H1 (cell line): ENCODE data around the gene CLN5. TPM values are rescaled to one million over a fixed set of nuclear protein-coding genes. Genes with fewer than 3 reads are reported as not detected.
A peak's percentile ranks its signal among the peaks of the same experiment; 100 is the strongest.

Experiments used
- ASH2L ChIP-seq: fragments of 200-600, 300-600 bp; sonication (generic); IDR thresholded peaks from one replicate; pipeline ENCODE4 v1.7.1; 2017; ENCODE audit warnings: low read length
- BACH1 ChIP-seq: IDR thresholded peaks from 2 replicates; pipeline ENCODE4 v1.6.1; 2012; ENCODE audit warnings: low read length, improper control_type of control experiment
- CHD1 ChIP-seq: IDR thresholded peaks from 2 replicates; pipeline ENCODE4 v1.6.1; 2012; ENCODE audit warnings: low read depth, low read length, improper control_type of control experiment
- CREB1 ChIP-seq: IDR thresholded peaks from 2 replicates; pipeline ENCODE4 v1.6.1; 2012; ENCODE audit warnings: inconsistent platforms
- CTBP2 ChIP-seq: IDR thresholded peaks from 2 replicates; pipeline ENCODE4 v1.7.0; 2011; ENCODE audit warnings: borderline replicate concordance, mild to moderate bottlenecking, moderate library complexity, mixed read lengths, low read length; ENCODE audit not compliant: insufficient read depth, insufficient read length
- EGR1 ChIP-seq: IDR thresholded peaks from 2 replicates; pipeline ENCODE4 v1.6.1; 2011; ENCODE audit warnings: low read depth, low read length, borderline replicate concordance
- EZH2 ChIP-seq: fragments of 200-600 bp; sonication (generic); IDR thresholded peaks from 2 replicates; pipeline ENCODE4 v1.7.1; 2012; ENCODE audit warnings: low read depth, mild to moderate bottlenecking, moderate library complexity, low read length, inconsistent platforms; ENCODE audit not compliant: severe bottlenecking
- GABPA ChIP-seq: IDR thresholded peaks from 2 replicates; pipeline ENCODE4 v1.6.1; 2011; ENCODE audit warnings: mild to moderate bottlenecking, low read length, moderate library complexity, borderline replicate concordance; ENCODE audit not compliant: insufficient read depth
- JUND ChIP-seq: IDR thresholded peaks from 2 replicates; pipeline ENCODE4 v1.6.1; 2011; ENCODE audit warnings: mild to moderate bottlenecking, improper control_type of control experiment, low read length
- NRF1 ChIP-seq: IDR thresholded peaks from 2 replicates; pipeline ENCODE4 v1.6.1; 2011; ENCODE audit warnings: mild to moderate bottlenecking, low read depth, low read length, improper control_type of control experiment
- PHF8 ChIP-seq: fragments of 200-600 bp; sonication (generic); conservative IDR thresholded peaks from 2 replicates; pipeline ENCODE4 v1.7.1; 2012; ENCODE audit warnings: low read depth, mild to moderate bottlenecking, inconsistent platforms, low read length, moderate library complexity
- POLR2A ChIP-seq, 2 experiments: IDR thresholded peaks; 1 replicate in 1 of 2; 2 replicates in 1 of 2; pipeline ENCODE4 v1.6.1; 2011; ENCODE audit warnings: low read depth in 2 of 2, low read length in 2 of 2, mild to moderate bottlenecking in 2 of 2; ENCODE audit errors: control extremely low read depth in 1 of 2
- POLR2AphosphoS5 ChIP-seq: IDR thresholded peaks from 2 replicates; pipeline ENCODE4 v1.6.1; 2011; ENCODE audit warnings: low read depth, low read length
- RAD21 ChIP-seq, 2 experiments: IDR thresholded peaks in 1 of 2; conservative IDR thresholded peaks in 1 of 2; 2 replicates each; pipeline ENCODE4 v1.6.1; 2011; ENCODE audit warnings: low read depth in 2 of 2, low read length in 2 of 2, improper control_type of control experiment in 1 of 2, inconsistent platforms in 1 of 2, mild to moderate bottlenecking in 1 of 2, moderate library complexity in 1 of 2
- RNF2 ChIP-seq: fragments of 200-900, 300-1000 bp; sonication (generic); IDR thresholded peaks from 2 replicates; pipeline ENCODE4 v1.7.1; 2016; ENCODE audit warnings: borderline replicate concordance, low read depth, mild to moderate bottlenecking, antibody characterized with exemption, low read length; ENCODE audit not compliant: poor library complexity, severe bottlenecking; ENCODE audit errors: missing control alignments
- SAP30 ChIP-seq: fragments of 300-600 bp; sonication (generic); IDR thresholded peaks from 2 replicates; pipeline ENCODE4 v1.7.1; 2012; ENCODE audit warnings: low read length, moderate library complexity, mild to moderate bottlenecking, inconsistent platforms; ENCODE audit not compliant: insufficient read depth, insufficient replicate concordance
- SIN3A ChIP-seq, 2 experiments: IDR thresholded peaks in 1 of 2; conservative IDR thresholded peaks in 1 of 2; 2 replicates each; pipeline ENCODE4 v1.6.1; 2011 to 2012; ENCODE audit warnings: low read length in 2 of 2, improper control_type of control experiment in 1 of 2, low read depth in 1 of 2, mild to moderate bottlenecking in 1 of 2
- SIRT6 ChIP-seq: IDR thresholded peaks from one replicate; pipeline ENCODE4 v1.7.1; 2012; ENCODE audit warnings: low read length, inconsistent platforms
- SIX5 ChIP-seq: IDR thresholded peaks from 2 replicates; pipeline ENCODE4 v1.6.1; 2011; ENCODE audit warnings: mild to moderate bottlenecking, low read depth, low read length
- SP1 ChIP-seq: IDR thresholded peaks from 2 replicates; pipeline ENCODE4 v1.6.1; 2011; ENCODE audit warnings: low read depth, low read length
- SRF ChIP-seq: IDR thresholded peaks from 2 replicates; pipeline ENCODE4 v1.6.1; 2011; ENCODE audit warnings: mild to moderate bottlenecking, low read depth, low read length, moderate library complexity
- TAF7 ChIP-seq: optimal IDR thresholded peaks from 2 replicates; pipeline ENCODE3; 2011; ENCODE audit warnings: low read depth, mild to moderate bottlenecking, inconsistent platforms, low read length, moderate library complexity, borderline replicate concordance
- polyA plus RNA-seq, 7 experiments: library from polyadenylated mRNA; depleted of rRNA in 3 of 7; stranded (reverse) in 5 of 7; unstranded in 2 of 7; fragments of >200 nt in 5 of 7; fragments of 200-250 nt in 2 of 7; gene quantifications; 1 replicate in 5 of 7; 2 replicates in 1 of 7; 4 replicates in 1 of 7; pipeline versions ENCODE4 v1.2.1 to v1.2.3, GENCODE V29; 2011 to 2013; ENCODE audit warnings: missing spikeins in 2 of 7, mixed read lengths in 2 of 7
- total RNA-seq: library from RNA; stranded (reverse); fragmentation: NEBNext Ultra II Directional; extraction: Animal tissue kit (Norgen Biotek cat#: 25700); gene quantifications from 2 replicates; pipeline ENCODE4 v1.2.1, GENCODE V29; 2021

Gene CLN5
- total and polyA plus RNA-seq, 2 of the 8 experiments (the other 6 are each of a cell fraction or from before 2014, with no cell fraction given), result 5.3 to 10.1 TPM

- TF ChIP-seq EZH2, result no peak
- peak; percentile 88 to 96 for TF ChIP-seq POLR2A (IDR thresholded peaks at IDR 0.05; ENCODE audit: control extremely low read depth in 1 of 2, low read depth in 2 of 2, low read length in 2 of 2)
- TF ChIP-seq EGR1, result no peak
- TF ChIP-seq SP1, result 0 out of 2 replicates have a peak, but pooled peaks have one; percentile 31
- TF ChIP-seq SIX5, result no peak
- peak; percentile 90 for TF ChIP-seq POLR2AphosphoS5
- 0 out of 2 replicates have a peak, but pooled peaks have one; percentile 41 for TF ChIP-seq GABPA
- TF ChIP-seq PHF8, result peak; percentile 86
- peak; percentile 46 to 82; a peak in 2 of 4 replicates for TF ChIP-seq SIN3A (conservative IDR thresholded peaks at IDR 0.05 in 1 of 2, IDR thresholded peaks at IDR 0.05 in 1 of 2; ENCODE audit: low read depth in 1 of 2, low read length in 2 of 2)
- TF ChIP-seq RNF2, result no peak
- TF ChIP-seq SRF, result peak; percentile 66
- peak; percentile 97 for TF ChIP-seq ASH2L
- peak; percentile 47; the same call in 1 of the 2 replicates for TF ChIP-seq BACH1
- TF ChIP-seq NRF1, result peak; percentile 64
- TF ChIP-seq JUND, result no peak
- TF ChIP-seq RAD21 (IDR thresholded peaks at IDR 0.05 in 1 of 2, conservative IDR thresholded peaks at IDR 0.05 in 1 of 2; ENCODE audit: low read depth in 2 of 2, low read length in 2 of 2), result peak in 1 of 2 experiments; percentile 8; a peak in 1 of 4 replicates
- no peak for TF ChIP-seq SIRT6
- TF ChIP-seq CREB1, result peak; percentile 98
- no peak for TF ChIP-seq SAP30
- TF ChIP-seq TAF7, result peak; percentile 65
- TF ChIP-seq CTBP2, result no peak
- no peak for TF ChIP-seq CHD1
Observed at GRCh38 chr13:76991796-76992547, at the start of gene CLN5 (continued).
